ENCODE results near the gene EWSR1.
"Not testable (repeated sequence)": the region's sequence is repeated elsewhere in the genome, so short reads cannot be mapped to it uniquely, and the experiment has no call there.

The EWSR1 gene

GRCh38 chr22:29339381-29340235 lies 71.5 kb downstream of the EWSR1 start:
- no peak for DNase-seq

GRCh38 chr22:29340566-29340965 lies 72.5 kb downstream of the EWSR1 start:
- DNase-seq: no peak

GRCh38 chr22:29341056-29341848 lies 73.2 kb downstream of the EWSR1 start:
- no peak for DNase-seq

GRCh38 chr22:29341849-29342127 lies 73.7 kb downstream of the EWSR1 start:
- no peak for DNase-seq

- no peak for DNase-seq
These were observed 74.1 kb downstream of the EWSR1 start for GRCh38 chr22:29342177-29342576.

GRCh38 chr22:29342577-29343312 lies 74.7 kb downstream of the EWSR1 start:
- DNase-seq: peak; percentile 29

- DNase-seq: no peak
These were observed 75.3 kb downstream of the EWSR1 start for GRCh38 chr22:29343313-29343805.

- no peak for DNase-seq
These were observed 76.1 kb downstream of the EWSR1 start for GRCh38 chr22:29344137-29344536.

GRCh38 chr22:29344889-29345288 lies 76.8 kb downstream of the EWSR1 start:
- DNase-seq: not testable (repeated sequence)

GRCh38 chr22:29345932-29346331 lies 77.9 kb downstream of the EWSR1 start:
- no peak for DNase-seq

- no peak for DNase-seq
These were observed 78.6 kb downstream of the EWSR1 start for GRCh38 chr22:29346659-29347058.

GRCh38 chr22:29348041-29348440 lies 80.0 kb downstream of the EWSR1 start:
- no peak for DNase-seq

GRCh38 chr22:29348956-29349355 lies 80.9 kb downstream of the EWSR1 start:
- no peak for DNase-seq

Data from hematopoietic multipotent progenitor cell treated with erythropoietin and hydrocortisone succinate and interleukin-3 and kit ligand, for 8 days (in vitro differentiated cells).